ENCODE results near the gene ZFAND2A. TPM values are rescaled to one million over a fixed set of nuclear protein-coding genes. Genes with fewer than 3 reads are reported as not detected.

Gene ZFAND2A
- total RNA-seq, 2 experiments from 2014 or later: 92.3 to 92.5 TPM

GRCh38 chr7:1188720-1189294 lies 28.8 kb upstream of the ZFAND2A start:
- ChIA-PET POLR2A (no interaction called here), CTCF (no interaction called here)
- H3K4me1 Mint-ChIP-seq (ENCODE audit: low read depth): peaks cover 10% of the 10 kb centered on the region
- ATAC-seq (ENCODE audit: poor library complexity) (no peak), DNase-seq (no peak)
- H3K27ac ChIP-seq (ENCODE audit: low read depth in 1 of 2, low read length in 2 of 2): no peak overlapping the region
- no peaks in the 10 kb centered on the region for H3K36me3 ChIP-seq (ENCODE audit: insufficient read depth, low read length)
- peaks cover 9% of the 10 kb centered on the region for H3K4me1 ChIP-seq (ENCODE audit: insufficient read depth, low read length)
- intact Hi-C loops (cut with DNase I, micrococcal nuclease): no loop called here
- no peaks in the 10 kb centered on the region for H3K36me3 Mint-ChIP-seq (ENCODE audit: low read depth)
- TF ChIP-seq CTCF (IDR thresholded peaks at IDR 0.05): no peak
- H3K9me3 ChIP-seq (ENCODE audit: control insufficient read depth in 1 of 2, insufficient read depth in 1 of 2, low read length in 2 of 2): peaks cover 0 to 3% of the 10 kb centered on the region in 2 experiments
- no peak overlapping the region for H3K4me3 ChIP-seq (ENCODE audit: low read length)
- no peaks in the 10 kb centered on the region for H3K9me3 Mint-ChIP-seq
- no peak overlapping the region for H3K27ac Mint-ChIP-seq
- no peaks in the 10 kb centered on the region for H3K27me3 ChIP-seq (ENCODE audit: control insufficient read depth in 1 of 2, insufficient read depth in 2 of 2, low read length in 2 of 2)
- H3K4me3 Mint-ChIP-seq: no peak overlapping the region
- peaks cover 31% of the 10 kb centered on the region for H3K27me3 Mint-ChIP-seq

GRCh38 chr7:1187127-1187526 lies 27.1 kb upstream of the ZFAND2A start:
- Mint-ChIP-seq H3K36me3 (ENCODE audit: low read depth) (no peaks in the 10 kb centered on the region), H3K9me3 (no peaks in the 10 kb centered on the region), H3K27me3 (peaks cover 33% of the 10 kb centered on the region), H3K4me3 (no peak overlapping the region), H3K27ac (no peak overlapping the region), H3K4me1 (ENCODE audit: low read depth) (peaks cover 11% of the 10 kb centered on the region)
- ChIA-PET CTCF (interaction anchor here (0.7 to 1.7 kb wide), 3 partner anchors 10 to 1230 kb away, joined by 3 to 5 read pairs (median 3); no protein-coding TSS in a partner anchor), POLR2A (no interaction called here)
- H3K27ac ChIP-seq (ENCODE audit: low read depth in 1 of 2, low read length in 2 of 2): no peak overlapping the region
- TF ChIP-seq CTCF (IDR thresholded peaks at IDR 0.05): no peak
- H3K36me3 ChIP-seq (ENCODE audit: insufficient read depth, low read length): no peaks in the 10 kb centered on the region
- H3K9me3 ChIP-seq (ENCODE audit: control insufficient read depth in 1 of 2, insufficient read depth in 1 of 2, low read length in 2 of 2): peaks cover 0 to 3% of the 10 kb centered on the region in 2 experiments
- H3K27me3 ChIP-seq (ENCODE audit: control insufficient read depth in 1 of 2, insufficient read depth in 2 of 2, low read length in 2 of 2): no peaks in the 10 kb centered on the region
- DNase-seq (no peak), ATAC-seq (ENCODE audit: poor library complexity) (no peak)
- H3K4me1 ChIP-seq (ENCODE audit: insufficient read depth, low read length): peaks cover 11% of the 10 kb centered on the region
- intact Hi-C loops (cut with DNase I, micrococcal nuclease): no loop called here
- no peak overlapping the region for H3K4me3 ChIP-seq (ENCODE audit: low read length)

- peaks cover 15% of the 10 kb centered on the region for H3K4me1 ChIP-seq (ENCODE audit: insufficient read depth, low read length)
- H3K4me3 ChIP-seq (ENCODE audit: low read length): no peak overlapping the region
- ATAC-seq (ENCODE audit: poor library complexity): no peak
- intact Hi-C loops (cut with DNase I, micrococcal nuclease): no loop called here
- H3K27ac Mint-ChIP-seq: no peak overlapping the region
- H3K27ac ChIP-seq (ENCODE audit: low read depth in 1 of 2, low read length in 2 of 2): no peak overlapping the region
- no peaks in the 10 kb centered on the region for H3K9me3 ChIP-seq (ENCODE audit: control insufficient read depth in 1 of 2, insufficient read depth in 1 of 2, low read length in 2 of 2)
- peaks cover 10% of the 10 kb centered on the region for H3K4me1 Mint-ChIP-seq (ENCODE audit: low read depth)
- no peak overlapping the region for H3K4me3 Mint-ChIP-seq
- no peak for TF ChIP-seq CTCF (IDR thresholded peaks at IDR 0.05)
- no peaks in the 10 kb centered on the region for H3K36me3 ChIP-seq (ENCODE audit: insufficient read depth, low read length)
- DNase-seq: no peak
- peaks cover 0 to 6% of the 10 kb centered on the region in 2 experiments for H3K27me3 ChIP-seq (ENCODE audit: control insufficient read depth in 1 of 2, insufficient read depth in 2 of 2, low read length in 2 of 2)
- ChIA-PET POLR2A (no interaction called here), CTCF (no interaction called here)
- no peaks in the 10 kb centered on the region for H3K9me3 Mint-ChIP-seq
- H3K27me3 Mint-ChIP-seq: peaks cover 46% of the 10 kb centered on the region
- H3K36me3 Mint-ChIP-seq (ENCODE audit: low read depth): no peaks in the 10 kb centered on the region
These were observed 21.6 kb upstream of the ZFAND2A start for GRCh38 chr7:1181640-1182039.

Measured in CD4-positive, alpha-beta T cell (primary cell).